ENCODE results near the gene AMELY.

GRCh38 chrY:6949947-6950346 is 38.4 kb upstream of the AMELY start:
- TF ChIP-seq CTCF (conservative IDR thresholded peaks at IDR 0.05; ENCODE audit: low read depth, low read length) = no peak
- TF ChIP-seq EZH2 (IDR thresholded peaks at IDR 0.05; ENCODE audit: borderline replicate concordance, low read depth, low read length, poor library complexity, severe bottlenecking) = no peak

All from A673 (cell line).